ENCODE results near the gene TEX19.
"Not testable (repeated sequence)": the region's sequence is repeated elsewhere in the genome, so short reads cannot be mapped to it uniquely, and the experiment has no call there.

Gene TEX19

GRCh38 chr17:82376042-82376730, 17.1 kb downstream of the TEX19 start:
- DNase-seq (ENCODE audit: low read depth, low spot score): no peak

GRCh38 chr17:82377294-82377693, 18.2 kb downstream of the TEX19 start:
- not testable (repeated sequence) for DNase-seq (ENCODE audit: low read depth, low spot score)

- DNase-seq (ENCODE audit: low read depth, low spot score): no peak
Observed at GRCh38 chr17:82377924-82378740, 19.1 kb downstream of the TEX19 start.

DNA sequence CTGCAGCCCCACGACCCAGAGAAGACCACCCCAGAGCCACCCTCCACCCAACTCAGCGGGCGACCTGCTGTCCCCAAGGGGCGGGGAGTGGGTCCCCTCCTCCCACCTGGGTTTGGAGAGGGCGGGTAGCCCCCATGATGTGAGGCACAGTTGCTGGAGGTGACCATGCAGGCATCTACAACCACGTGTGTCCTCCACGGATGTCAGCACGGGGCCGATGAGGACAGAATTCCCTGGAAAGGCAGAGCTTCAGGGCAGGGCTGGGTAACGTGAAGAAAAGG, 19.6 kb downstream of the TEX19 start:
- DNase-seq (ENCODE audit: low read depth, low spot score): no peak

GRCh38 chr17:82380860-82381702, 22.0 kb downstream of the TEX19 start:
- no peak for DNase-seq (ENCODE audit: low read depth, low spot score)

GRCh38 chr17:82381703-82382009, 22.6 kb downstream of the TEX19 start:
- not testable (repeated sequence) for DNase-seq (ENCODE audit: low read depth, low spot score)

DNA sequence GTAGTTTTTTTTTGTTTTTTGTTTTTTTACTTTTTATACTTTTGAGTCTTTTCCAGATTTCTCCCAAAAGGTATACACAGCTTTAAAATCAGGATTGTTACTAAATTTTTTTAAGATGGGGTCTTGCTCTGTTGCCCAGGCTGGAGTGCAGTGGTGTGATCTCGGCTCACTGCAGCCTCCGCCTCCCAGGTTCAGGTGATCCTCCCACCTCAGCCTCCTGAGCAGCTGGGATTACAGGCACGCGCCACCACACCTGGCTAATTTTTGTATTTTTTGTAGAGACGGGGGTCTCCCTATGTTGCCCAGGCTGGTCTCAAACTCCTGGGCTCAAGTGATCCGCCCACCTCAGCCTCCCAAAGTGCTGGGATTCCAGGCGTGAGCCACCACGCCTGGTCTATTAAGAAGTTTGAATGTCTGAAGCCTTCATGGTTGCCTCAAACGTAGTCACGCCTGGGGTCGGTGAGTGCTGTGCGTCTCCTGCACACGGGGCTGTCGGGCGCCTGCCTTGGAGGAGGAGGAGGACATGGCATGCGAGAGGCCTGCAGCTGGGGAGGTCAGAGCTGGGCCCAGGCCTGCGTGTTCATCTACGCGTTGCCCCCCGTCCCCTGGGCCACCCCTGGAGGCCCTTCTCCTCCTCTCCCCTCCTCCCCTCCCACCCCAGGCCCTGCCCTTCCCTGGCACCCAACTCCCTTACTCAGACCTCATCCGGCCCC, 23.3 kb downstream of the TEX19 start:
- not testable (repeated sequence) for DNase-seq (ENCODE audit: low read depth, low spot score)

- DNase-seq (ENCODE audit: low read depth, low spot score): no peak
Observed at GRCh38 chr17:82382933-82383255, 23.8 kb downstream of the TEX19 start.

GRCh38 chr17:82383411-82383810, 24.4 kb downstream of the TEX19 start:
- DNase-seq (ENCODE audit: low read depth, low spot score): no peak

GRCh38 chr17:82384051-82384729, 25.1 kb downstream of the TEX19 start:
- no peak for DNase-seq (ENCODE audit: low read depth, low spot score)

GRCh38 chr17:82384730-82385481, 25.9 kb downstream of the TEX19 start:
- no peak for DNase-seq (ENCODE audit: low read depth, low spot score)

GRCh38 chr17:82385559-82386254, 26.7 kb downstream of the TEX19 start:
- DNase-seq (ENCODE audit: low read depth, low spot score): no peak

DNA sequence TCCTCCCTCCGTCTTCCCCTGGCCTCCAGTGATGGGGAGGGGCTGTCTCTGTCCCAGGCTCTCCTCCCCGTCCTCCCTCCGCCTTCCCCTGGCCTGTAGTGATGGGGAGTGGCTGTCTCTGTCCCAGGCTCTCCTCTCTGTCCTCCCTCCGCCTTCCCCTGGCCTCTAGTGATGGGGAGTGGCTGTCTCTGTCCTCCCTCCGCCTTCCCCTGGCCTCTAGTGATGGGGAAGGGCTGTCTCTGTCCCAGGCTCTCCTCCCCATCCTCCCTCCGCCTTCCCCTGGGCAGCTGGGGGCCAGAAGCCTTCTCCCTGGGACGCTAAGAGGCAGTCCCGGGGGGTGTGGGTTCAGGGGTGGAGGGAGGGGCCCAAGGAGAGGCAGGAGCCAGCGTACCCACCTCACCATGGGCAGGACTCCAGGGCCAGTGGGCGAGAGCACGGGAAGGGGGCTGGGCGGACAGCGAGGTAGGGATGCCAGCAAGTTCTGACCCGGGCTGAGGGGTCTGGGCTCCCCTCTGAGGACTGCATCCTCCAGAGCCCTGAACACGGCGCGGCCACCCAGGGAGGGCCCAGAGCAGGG, 27.3 kb downstream of the TEX19 start:
- no peak for DNase-seq (ENCODE audit: low read depth, low spot score)

- DNase-seq (ENCODE audit: low read depth, low spot score): no peak
Observed at GRCh38 chr17:82386881-82387704, 28.0 kb downstream of the TEX19 start.

DNA sequence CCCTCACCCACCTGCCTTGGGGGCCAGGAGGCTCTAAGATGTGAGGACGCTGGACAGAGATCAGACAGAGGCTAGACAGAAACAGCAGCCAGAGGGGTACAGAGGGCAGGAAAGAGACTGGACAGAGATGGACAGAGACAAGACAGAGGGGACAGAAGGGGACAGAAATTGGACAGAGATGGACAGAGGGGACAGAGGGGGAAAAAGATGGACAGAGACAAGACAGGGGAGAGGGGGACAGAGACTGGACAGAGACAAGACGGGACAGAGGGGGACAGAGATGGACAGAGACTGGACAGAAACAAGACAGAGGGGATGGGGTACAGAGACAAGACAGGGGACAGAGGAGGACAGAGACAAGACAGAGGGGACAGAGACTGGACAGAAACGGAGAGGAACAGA, 28.7 kb downstream of the TEX19 start:
- DNase-seq (ENCODE audit: low read depth, low spot score): no peak

DNA sequence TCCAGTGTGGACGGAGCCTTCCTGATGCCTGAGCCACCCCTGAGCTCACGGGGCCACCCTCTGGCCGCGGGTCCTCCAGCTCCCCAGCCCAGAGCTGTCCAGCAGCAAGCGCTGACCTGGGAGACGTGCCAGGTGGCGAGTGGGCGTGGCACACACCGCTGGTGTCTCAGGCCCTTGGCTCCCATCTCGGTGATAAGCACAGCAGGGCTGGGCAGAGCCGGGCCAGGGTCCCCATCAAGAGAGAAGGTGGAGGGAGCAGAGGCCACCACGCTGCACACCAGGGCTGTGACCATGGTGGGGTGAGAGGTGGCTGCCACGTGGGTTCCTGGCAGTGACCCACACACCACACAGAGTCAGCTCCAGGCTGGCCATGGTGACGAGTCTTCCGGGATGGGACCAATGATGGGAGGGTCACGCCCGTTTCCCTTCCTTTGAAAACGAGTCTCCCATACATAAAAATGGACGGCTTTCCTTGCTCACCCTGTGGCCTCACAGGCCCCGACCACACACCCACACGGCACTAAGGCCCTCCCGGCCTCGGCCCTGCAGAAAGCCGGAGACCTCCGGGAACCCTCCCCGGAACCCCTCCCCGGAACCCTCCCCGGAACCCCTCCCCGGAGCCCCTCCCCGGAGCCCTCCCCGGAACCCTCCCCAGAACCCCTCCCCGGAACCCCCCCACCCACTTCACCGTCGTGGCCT, 29.3 kb downstream of the TEX19 start:
- DNase-seq (ENCODE audit: low read depth, low spot score): no peak

GRCh38 chr17:82388922-82389283, 29.9 kb downstream of the TEX19 start:
- no peak for DNase-seq (ENCODE audit: low read depth, low spot score)

- DNase-seq (ENCODE audit: low read depth, low spot score): no peak
Observed at GRCh38 chr17:82389379-82389778, 30.3 kb downstream of the TEX19 start.
